ENCODE measurements around the gene IPPK.

IPPK gene

DNA sequence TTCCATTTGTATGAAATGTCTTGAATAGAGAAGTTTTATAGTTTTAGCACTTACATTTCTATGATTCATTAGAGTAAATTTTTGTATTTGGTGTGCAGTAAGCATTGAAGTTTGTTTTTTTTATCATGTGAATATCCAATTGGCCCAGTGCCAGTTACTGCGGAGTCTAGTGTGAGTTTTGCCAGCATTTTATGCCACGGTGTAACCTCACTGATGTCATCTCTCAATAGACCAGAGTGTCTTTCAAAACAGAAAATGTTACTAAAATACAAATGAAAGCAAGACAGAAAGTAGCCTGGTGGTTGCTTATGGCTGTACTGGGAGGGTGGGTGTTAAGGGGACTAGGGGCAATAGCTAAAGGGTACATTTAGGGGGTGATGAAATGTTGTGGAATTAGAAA, 62.8 kb downstream of the IPPK start:
- peak overlapping the region; percentile 62 for H3K4me2 ChIP-seq (ENCODE audit: low read depth, low read length)
- peak; percentile 84 for DNase-seq
- H3K9me2 ChIP-seq (replicated peaks; ENCODE audit: insufficient read depth, low read length): no peaks in the 10 kb centered on the region

DNA sequence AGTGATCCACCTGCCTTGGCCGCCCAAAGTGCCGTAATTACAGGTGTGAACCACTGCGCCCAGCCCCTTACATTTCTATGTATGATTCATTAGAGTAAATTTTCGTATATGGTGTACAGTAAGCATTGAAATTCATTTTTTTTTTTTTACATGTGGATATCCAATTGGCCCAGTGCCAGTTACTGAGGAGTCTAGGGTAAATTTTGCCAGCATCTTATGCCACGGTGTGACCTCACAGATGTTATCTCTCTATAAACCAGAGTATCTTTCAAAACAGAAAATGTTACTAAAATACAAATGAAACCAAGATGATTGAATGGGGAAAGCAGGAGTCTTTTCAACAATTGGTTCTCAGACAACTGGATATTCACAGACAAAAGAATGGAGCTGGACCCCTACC, 64.7 kb downstream of the IPPK start:
- Histone ChIP-seq H3K9me3 (replicated peaks; ENCODE audit: insufficient read depth, low read length) (no peaks in the 10 kb centered on the region), H3K9me2 (replicated peaks; ENCODE audit: insufficient read depth, low read length) (no peaks in the 10 kb centered on the region), H3K36me3 (replicated peaks; ENCODE audit: insufficient read depth, low read length) (no peaks in the 10 kb centered on the region), H3F3A (ENCODE audit: insufficient read depth, low read length) (peaks cover 9% of the 10 kb centered on the region; the same call in 1 of the 2 replicates), H3K4me2 (ENCODE audit: low read depth, low read length) (peak overlapping the region; percentile 15; the same call in 1 of the 2 replicates), H4K20me1 (ENCODE audit: insufficient read depth, low read length) (no peaks in the 10 kb centered on the region), H2AFZ (ENCODE audit: low read length) (no peak overlapping the region), H3K27ac (ENCODE audit: low read length) (peak overlapping the region; percentile 49; the same call in 1 of the 2 replicates), H3K27me3 (replicated peaks; ENCODE audit: insufficient read depth, low read length) (no peaks in the 10 kb centered on the region), H3K9ac (ENCODE audit: low read length) (no peak overlapping the region), H3K4me3 (ENCODE audit: low read length) (no peak overlapping the region), H3K4me1 (ENCODE audit: low read length) (peaks cover 30% of the 10 kb centered on the region), H3K79me2 (ENCODE audit: low read length) (peaks cover 4% of the 10 kb centered on the region; the same call in 1 of the 2 replicates)
- DNase-seq: peak; percentile 28
- TF ChIP-seq, protein P1, sequence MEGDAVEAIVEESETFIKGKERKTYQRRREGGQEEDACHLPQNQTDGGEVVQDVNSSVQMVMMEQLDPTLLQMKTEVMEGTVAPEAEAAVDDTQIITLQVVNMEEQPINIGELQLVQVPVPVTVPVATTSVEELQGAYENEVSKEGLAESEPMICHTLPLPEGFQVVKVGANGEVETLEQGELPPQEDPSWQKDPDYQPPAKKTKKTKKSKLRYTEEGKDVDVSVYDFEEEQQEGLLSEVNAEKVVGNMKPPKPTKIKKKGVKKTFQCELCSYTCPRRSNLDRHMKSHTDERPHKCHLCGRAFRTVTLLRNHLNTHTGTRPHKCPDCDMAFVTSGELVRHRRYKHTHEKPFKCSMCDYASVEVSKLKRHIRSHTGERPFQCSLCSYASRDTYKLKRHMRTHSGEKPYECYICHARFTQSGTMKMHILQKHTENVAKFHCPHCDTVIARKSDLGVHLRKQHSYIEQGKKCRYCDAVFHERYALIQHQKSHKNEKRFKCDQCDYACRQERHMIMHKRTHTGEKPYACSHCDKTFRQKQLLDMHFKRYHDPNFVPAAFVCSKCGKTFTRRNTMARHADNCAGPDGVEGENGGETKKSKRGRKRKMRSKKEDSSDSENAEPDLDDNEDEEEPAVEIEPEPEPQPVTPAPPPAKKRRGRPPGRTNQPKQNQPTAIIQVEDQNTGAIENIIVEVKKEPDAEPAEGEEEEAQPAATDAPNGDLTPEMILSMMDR (IDR thresholded peaks at IDR 0.05; ENCODE audit: low read length): no peak
- TF ChIP-seq EZH2 (optimal IDR thresholded peaks at IDR 0.05; ENCODE audit: low read depth, low read length) (no peak), EZH2phosphoT487 (IDR thresholded peaks at IDR 0.05; ENCODE audit: low read length) (no peak)

More for the DNA sequence above, 62.8 kb downstream of the IPPK start:
- Histone ChIP-seq H4K20me1 (ENCODE audit: insufficient read depth, low read length) (no peaks in the 10 kb centered on the region), H3K79me2 (ENCODE audit: low read length) (peaks cover 4% of the 10 kb centered on the region; the same call in 1 of the 2 replicates), H3F3A (ENCODE audit: insufficient read depth, low read length) (peaks cover 9% of the 10 kb centered on the region; the same call in 1 of the 2 replicates), H3K27ac (ENCODE audit: low read length) (peak overlapping the region; percentile 65; the same call in 1 of the 2 replicates), H2AFZ (ENCODE audit: low read length) (no peak overlapping the region), H3K4me1 (ENCODE audit: low read length) (peaks cover 30% of the 10 kb centered on the region), H3K36me3 (replicated peaks; ENCODE audit: insufficient read depth, low read length) (no peaks in the 10 kb centered on the region), H3K27me3 (replicated peaks; ENCODE audit: insufficient read depth, low read length) (no peaks in the 10 kb centered on the region), H3K4me3 (ENCODE audit: low read length) (no peak overlapping the region), H3K9me3 (replicated peaks; ENCODE audit: insufficient read depth, low read length) (no peaks in the 10 kb centered on the region), H3K9ac (ENCODE audit: low read length) (no peak overlapping the region)
- no peak for TF ChIP-seq EZH2 (optimal IDR thresholded peaks at IDR 0.05; ENCODE audit: low read depth, low read length)
- no peak for TF ChIP-seq EZH2phosphoT487 (IDR thresholded peaks at IDR 0.05; ENCODE audit: low read length)
- TF ChIP-seq, protein P1 (IDR thresholded peaks at IDR 0.05; ENCODE audit: low read length): no peak

DNA sequence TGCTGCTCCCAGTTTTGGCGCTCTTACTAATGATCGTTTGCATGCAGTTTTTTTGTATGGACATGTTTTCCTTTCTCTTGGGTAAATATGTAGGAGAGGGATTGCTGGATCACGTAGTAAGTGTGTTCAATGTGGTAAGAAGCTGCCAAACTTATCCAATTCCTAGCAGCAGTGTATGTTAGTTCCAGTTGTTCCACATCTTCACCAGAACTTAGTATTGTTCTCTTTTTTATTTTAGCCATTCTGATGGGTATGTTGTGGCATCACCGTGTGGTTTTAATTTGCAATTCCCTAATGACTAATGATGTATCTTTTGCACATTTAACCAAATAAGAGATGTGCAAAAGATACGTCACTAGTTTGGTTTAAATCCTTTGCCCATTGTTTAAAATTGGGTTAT, 65.9 kb downstream of the IPPK start:
- peaks cover 9% of the 10 kb centered on the region; the same call in 1 of the 2 replicates for H3F3A ChIP-seq (ENCODE audit: insufficient read depth, low read length)
- TF ChIP-seq EZH2 (optimal IDR thresholded peaks at IDR 0.05; ENCODE audit: low read depth, low read length) (no peak), EZH2phosphoT487 (IDR thresholded peaks at IDR 0.05; ENCODE audit: low read length) (no peak)
- TF ChIP-seq, protein P1 (IDR thresholded peaks at IDR 0.05; ENCODE audit: low read length): no peak
- H3K27ac ChIP-seq (ENCODE audit: low read length): no peak overlapping the region
- H4K20me1 ChIP-seq (ENCODE audit: insufficient read depth, low read length): no peaks in the 10 kb centered on the region
- peaks cover 30% of the 10 kb centered on the region for H3K4me1 ChIP-seq (ENCODE audit: low read length)
- H3K27me3 ChIP-seq (replicated peaks; ENCODE audit: insufficient read depth, low read length): no peaks in the 10 kb centered on the region
- H3K4me2 ChIP-seq (ENCODE audit: low read depth, low read length): no peak overlapping the region
- no peak overlapping the region for H3K9ac ChIP-seq (ENCODE audit: low read length)
- DNase-seq: no peak
- H3K79me2 ChIP-seq (ENCODE audit: low read length): peaks cover 4% of the 10 kb centered on the region; the same call in 1 of the 2 replicates
- H3K36me3 ChIP-seq (replicated peaks; ENCODE audit: insufficient read depth, low read length): no peaks in the 10 kb centered on the region
- H3K4me3 ChIP-seq (ENCODE audit: low read length): no peak overlapping the region
- no peaks in the 10 kb centered on the region for H3K9me2 ChIP-seq (replicated peaks; ENCODE audit: insufficient read depth, low read length)
- H3K9me3 ChIP-seq (replicated peaks; ENCODE audit: insufficient read depth, low read length): no peaks in the 10 kb centered on the region
- H2AFZ ChIP-seq (ENCODE audit: low read length): no peak overlapping the region
